ENCODE data around the gene RP2.

- TF ChIP-seq CTCF (IDR thresholded peaks at IDR 0.05 in 8 of 11, conservative IDR thresholded peaks at IDR 0.05 in 3 of 11): no peak
- TF ChIP-seq POLR2A (IDR thresholded peaks at IDR 0.05): no peak
- no peak for TF ChIP-seq POLR2AphosphoS5 (IDR thresholded peaks at IDR 0.05)
Measured at GRCh38 chrX:46917622-46918021, 80.8 kb downstream of the RP2 start.
